K562 (cell line): ENCODE results near the gene SLC25A42. TPM values are rescaled to one million over a fixed set of nuclear protein-coding genes. Genes with fewer than 3 reads are reported as not detected.

ENCODE experiments used
- ATAC-seq: fragments of 200-7000 bp; cut with Tn5 transposase; 3 replicates; pipeline ENCODE4 v1.9.1; 2020; ENCODE audit warnings: moderate library complexity
- BruUV-seq: library from RNA; stranded (reverse); fragments of 400-500 nt; replicated peaks from 2 replicates; lab custom pipeline; 2021; lab: Mats Ljungman, UMichigan
- CTCF ChIA-PET: fragments of 300-600 bp; formaldehyde crosslinking; extraction: SDS; loops from one replicate; lab custom pipeline; 2021; ENCODE audit warnings: low intra/inter-chr PET ratio; lab: Yijun Ruan, JAX
- POLR2A ChIA-PET: fragments of 300-600, 350-650 bp; sonication (Branson Sonifier 250); formaldehyde crosslinking; extraction: SDS; loops from one replicate; lab custom pipeline; 2021; ENCODE audit warnings: antibody characterized with exemption, inconsistent platforms; lab: Yijun Ruan, JAX
- DNase-seq, 4 experiments: peaks; one replicate each; pipeline versions ENCODE4 v3.0.0 to v3.0.0-alpha.2; 2011 to 2018; ENCODE audit warnings: low spot score in 3 of 4, mixed read lengths in 3 of 4; ENCODE audit errors: extremely low read depth in 1 of 4
- FAIRE-seq: peaks from 2 replicates; lab custom pipeline; 2011; peaks lifted over from hg19 to GRCh38; lab: Jason Lieb, UNC
- H2AFZ ChIP-seq: 2 replicates; pipeline ENCODE4 v1.6.0; 2011; ENCODE audit warnings: low read depth, low read length, control low read depth, inconsistent platforms
- H3K27ac ChIP-seq: fragments of 200-600 bp; 3 replicates; pipeline ENCODE4 v1.8.0; 2011; ENCODE audit warnings: low read depth, mild to moderate bottlenecking, control low read depth, inconsistent platforms, low read length, moderate library complexity, mixed read lengths; ENCODE audit errors: extremely low read depth
- H3K27me3 ChIP-seq, 2 experiments: fragments of 300-600 bp in 1 of 2; 2 replicates in 1 of 2; 3 replicates in 1 of 2; pipeline versions ENCODE4 v1.6.0 to v1.8.0; 2011; ENCODE audit warnings: inconsistent platforms in 2 of 2, low read length in 2 of 2, mild to moderate bottlenecking in 1 of 2, mixed read lengths in 1 of 2, moderate library complexity in 1 of 2; ENCODE audit not compliant: control insufficient read depth in 2 of 2, insufficient read depth in 2 of 2
- H3K36me3 ChIP-seq: fragments of 300-600 bp; 3 replicates; pipeline ENCODE4 v1.8.0; 2011; ENCODE audit warnings: mild to moderate bottlenecking, low read length, inconsistent platforms; ENCODE audit not compliant: control insufficient read depth, insufficient read depth
- H3K4me1 ChIP-seq, 2 experiments: fragments of 200-600 bp in 1 of 2; replicated peaks in 1 of 2; 2 replicates in 1 of 2; 3 replicates in 1 of 2; pipeline versions ENCODE4 v1.5.1 to v1.8.0; 2011; ENCODE audit warnings: inconsistent platforms in 2 of 2, low read length in 2 of 2, mild to moderate bottlenecking in 1 of 2, mixed read lengths in 1 of 2, moderate library complexity in 1 of 2; ENCODE audit not compliant: control insufficient read depth in 2 of 2, insufficient read depth in 2 of 2
- H3K4me2 ChIP-seq: 2 replicates; pipeline ENCODE4 v1.6.1; 2011; ENCODE audit warnings: low read length, control low read depth, inconsistent platforms, mixed read lengths; ENCODE audit not compliant: insufficient read depth
- H3K4me3 ChIP-seq: fragments of 200-600 bp; sonication (generic), shearing (Covaris generic); 2 replicates; pipeline ENCODE4 v1.5.1; 2016; ENCODE audit warnings: control low read depth, inconsistent platforms
- H3K79me2 ChIP-seq: fragments of 200-600 bp; 3 replicates; pipeline ENCODE4 v1.8.0; 2011; ENCODE audit warnings: low read length, inconsistent platforms; ENCODE audit not compliant: control insufficient read depth, insufficient read depth
- H3K9ac ChIP-seq, 2 experiments: 2 replicates each; pipeline versions ENCODE4 v1.6.0 to v1.6.1; 2011; ENCODE audit warnings: low read depth in 2 of 2, low read length in 2 of 2, control low read depth in 1 of 2, inconsistent platforms in 1 of 2, mild to moderate bottlenecking in 1 of 2, mixed read lengths in 1 of 2; ENCODE audit not compliant: insufficient read depth in 1 of 2
- H3K9me1 ChIP-seq: one replicate; pipeline ENCODE4 v1.6.0; 2011; ENCODE audit warnings: inconsistent platforms, mild to moderate bottlenecking, low read length, moderate library complexity; ENCODE audit not compliant: control insufficient read depth, insufficient read depth
- H3K9me3 ChIP-seq: replicated peaks from 2 replicates; pipeline ENCODE4 v1.5.1; 2011; ENCODE audit warnings: low read depth, low read length, inconsistent platforms; ENCODE audit not compliant: control insufficient read depth, insufficient read depth
- H4K20me1 ChIP-seq: replicated peaks from 2 replicates; pipeline ENCODE4 v1.6.1; 2011; ENCODE audit warnings: low read length, inconsistent platforms, mixed read lengths; ENCODE audit not compliant: control insufficient read depth, insufficient read depth
- CBFB ChIP-seq: sonication (generic); formaldehyde crosslinking; IDR thresholded peaks from 2 replicates; pipeline ENCODE4 v1.4.0; 2020; ENCODE audit warnings: mild to moderate bottlenecking, missing genetic modification reagents
- CREBBP ChIP-seq: IDR thresholded peaks from one replicate; pipeline ENCODE4 v1.6.1; 2012; ENCODE audit warnings: low read depth, mild to moderate bottlenecking, control low read depth, inconsistent platforms, low read length
- CTBP1 ChIP-seq: fragments of 450-650 bp; IDR thresholded peaks from 2 replicates; pipeline ENCODE4 v1.6.1; 2016; ENCODE audit warnings: borderline replicate concordance
- CTCF ChIP-seq, 3 experiments: IDR thresholded peaks in 2 of 3; conservative IDR thresholded peaks in 1 of 3; 2 replicates each; pipeline ENCODE4 v1.5.1; 2011 to 2012; ENCODE audit warnings: low read length in 3 of 3, mild to moderate bottlenecking in 3 of 3, control low read depth in 2 of 3, improper control_type of control experiment in 1 of 3, inconsistent platforms in 1 of 3, low read depth in 1 of 3, mixed read lengths in 1 of 3, moderate library complexity in 1 of 3; ENCODE audit not compliant: insufficient read depth in 2 of 3
- FOXP1 ChIP-seq: sonication (generic); formaldehyde crosslinking; IDR thresholded peaks from 2 replicates; pipeline ENCODE4 v1.8.0; 2022; ENCODE audit warnings: mild to moderate bottlenecking, missing genetic modification reagents
- FUS ChIP-seq: fragments of 200-400 bp; formaldehyde crosslinking; optimal IDR thresholded peaks from 2 replicates; pipeline ENCODE3; 2017; ENCODE audit warnings: low read depth, low read length
- SIRT6 ChIP-seq: IDR thresholded peaks from one replicate; pipeline ENCODE4 v1.6.1; 2012; ENCODE audit warnings: low read depth, mild to moderate bottlenecking, control low read depth, inconsistent platforms, low read length, moderate library complexity
- SMAD4 ChIP-seq: fragments of 250-450 bp; sonication (Bioruptor Pico); conservative IDR thresholded peaks from 2 replicates; pipeline ENCODE4 v1.8.0; 2021; ENCODE audit warnings: inconsistent platforms, mild to moderate bottlenecking, moderate library complexity
- THRA ChIP-seq: fragments of 450-650 bp; IDR thresholded peaks from 2 replicates; pipeline ENCODE4 v1.6.1; 2017; ENCODE audit warnings: mild to moderate bottlenecking, moderate library complexity
- USF2 ChIP-seq: sonication (generic); formaldehyde crosslinking; IDR thresholded peaks from 2 replicates; pipeline ENCODE4 v1.5.0; 2020; ENCODE audit warnings: missing genetic modification reagents
- ZNF140 ChIP-seq: fragments of 250-450 bp; sonication (Bioruptor Pico); IDR thresholded peaks from 2 replicates; pipeline ENCODE4 v1.8.0; 2021; ENCODE audit warnings: moderate library complexity, mild to moderate bottlenecking, inconsistent platforms
- ZNF175 ChIP-seq: fragments of 200-800 bp; sonication (Bioruptor generic); IDR thresholded peaks from 2 replicates; pipeline ENCODE4 v1.6.1; 2016; ENCODE audit warnings: low read depth, mild to moderate bottlenecking, missing genetic modification characterization, missing compliant biosample characterization
- ZNF444 ChIP-seq: fragments of 250-450 bp; sonication (Bioruptor Pico); IDR thresholded peaks from 2 replicates; pipeline ENCODE4 v1.4.0; 2020; ENCODE audit warnings: mild to moderate bottlenecking, moderate library complexity
- WGBS: fragments of 100-300 bp; shearing (Covaris generic); methylation state at CpG from one replicate; pipeline ENCODE4 v1.1.6; 2016; ENCODE audit warnings: low coverage, mixed read lengths; ENCODE audit not compliant: insufficient coverage; ENCODE audit errors: missing lambda C conversion rate; 5-methylcytosine and 5-hydroxymethylcytosine counted together
- in situ Hi-C: fragments of 300-500 bp; cut with MboI; formaldehyde crosslinking; loops from 4 replicates; pipeline ENCODE4 v1.15.0; 2018; ENCODE audit warnings: inconsistent platforms, mixed read lengths
- intact Hi-C: fragments of 100-400 bp; cut with micrococcal nuclease; formaldehyde crosslinking; loops from 2 replicates; pipeline ENCODE4 v1.14.2; 2022
- polyA plus RNA-seq, 8 experiments: library from polyadenylated mRNA; depleted of rRNA in 4 of 8; stranded (reverse) in 5 of 8; unstranded in 3 of 8; fragments of >200 nt; fragmentation: Nextera tagmentation in 2 of 8; fragmentation: Illumina TruSeq in 1 of 8; extraction: Ambion mirVana in 2 of 8; extraction: Trizol in 1 of 8; gene quantifications; 2 replicates each; pipeline versions ENCODE4 v1.2.1 to v1.2.3, GENCODE V29; 2011 to 2014; ENCODE audit warnings: inconsistent platforms in 1 of 8, missing spikeins in 1 of 8
- total RNA-seq, 7 experiments: library from RNA; depleted of rRNA in 6 of 7; stranded (reverse); fragments of >200 nt in 6 of 7; fragmentation: Illumina TruSeq in 2 of 7; extraction: Trizol in 2 of 7; gene quantifications; 2 replicates each; pipeline versions ENCODE4 v1.2.1 to v1.2.3, GENCODE V29; 2011 to 2021; ENCODE audit warnings: low replicate concordance in 1 of 7
- TF ChIP-seq, protein P1 (sequence below), 2 experiments: fragments of 450-650 bp in 1 of 2; sonication (generic) in 1 of 2; formaldehyde crosslinking; conservative IDR thresholded peaks; 2 replicates each; pipeline versions ENCODE4 v1.4.0 to v1.8.1; 2020 to 2022; ENCODE audit warnings: mild to moderate bottlenecking in 1 of 2, missing genetic modification reagents in 1 of 2

SLC25A42 gene
- total and polyA plus RNA-seq, 9 of the 15 experiments (the other 6 are each of a cell fraction or from before 2014, with no cell fraction given), result 0.59 to 32.2 (median 14.1) TPM

DNA sequence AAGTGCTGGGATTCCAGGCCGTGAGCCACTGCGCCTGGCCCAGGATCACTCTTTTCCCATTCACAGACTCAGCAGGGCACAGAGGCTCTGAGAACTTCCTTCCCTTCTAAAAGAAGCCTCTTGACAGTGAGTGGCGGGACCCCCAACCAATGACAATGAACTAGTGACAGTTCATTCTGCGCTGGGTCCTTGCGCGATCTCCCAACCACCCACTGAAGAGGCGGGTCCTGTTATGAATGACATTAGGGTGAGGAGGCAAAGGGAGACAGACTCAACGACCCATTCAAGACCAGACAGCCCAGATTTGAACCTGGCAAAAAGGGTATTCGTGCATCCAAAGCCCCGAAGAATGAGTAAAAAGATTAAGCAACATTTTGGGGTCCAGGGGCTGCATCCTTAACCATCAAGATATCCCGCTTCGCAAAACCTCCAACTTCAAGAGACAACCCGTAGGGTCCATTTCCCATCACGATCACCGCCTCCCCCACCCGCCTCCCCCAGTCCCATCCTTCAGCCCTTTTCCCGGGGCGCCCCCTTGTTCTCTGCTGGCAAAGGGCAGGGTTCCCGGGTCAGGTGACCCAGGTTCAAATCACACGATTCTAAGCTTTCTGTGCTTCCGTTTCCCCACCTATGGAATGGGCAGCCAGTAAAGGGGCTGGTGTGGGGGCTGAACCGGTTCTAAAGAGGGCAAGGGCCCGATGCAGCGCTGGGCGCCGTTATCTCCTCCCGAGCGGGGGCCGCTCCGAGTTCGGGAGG lies 31.2 kb upstream of the SLC25A42 start:
- TSS peak; percentile 76 for BruUV-seq
- H4K20me1 ChIP-seq, result no peaks in the 10 kb centered on the region; the same call in 1 of the 2 replicates
- H3K79me2 ChIP-seq, result peaks cover 87% of the 10 kb centered on the region
- DNase-seq (peak; percentile 85 to 92 (median 88)), ATAC-seq (peak; percentile 78), FAIRE-seq (peak; percentile 95)
- no peaks in the 10 kb centered on the region for H3K27me3 ChIP-seq
- in situ Hi-C loops (no loop called here), intact Hi-C loops (loop anchor here (2.0 kb wide), 1 partner anchor 72 kb away; no protein-coding TSS in a partner anchor)
- WGBS, result 4% methylated on average over 29 of the region's 31 CpGs
- H3K9ac ChIP-seq, result peak overlapping the region; percentile 95 to 99
- peak overlapping the region; percentile 98 for H3K4me3 ChIP-seq
- peaks cover 4 to 30% of the 10 kb centered on the region in 2 experiments; a peak in 3 of 5 replicates for H3K4me1 ChIP-seq
- H3K36me3 ChIP-seq, result peaks cover 63% of the 10 kb centered on the region
- peak overlapping the region; percentile 99 for H3K27ac ChIP-seq
- 0 out of 2 replicates have a peak, but pooled peaks cover 1% of the 10 kb centered on the region for H3K9me3 ChIP-seq
- peak overlapping the region; percentile 88 for H3K4me2 ChIP-seq
- ChIA-PET POLR2A (no interaction called here), CTCF (no interaction called here)
- no peaks in the 10 kb centered on the region for H3K9me1 ChIP-seq
- peak overlapping the region; percentile 53; the same call in 1 of the 2 replicates for H2AFZ ChIP-seq
- TF ChIP-seq ZNF444 (CRISPR knock-in tag) (no peak), FUS (no peak), ZNF140 (CRISPR knock-in tag) (no peak), CTBP1 (no peak), CBFB (no peak), SIRT6 (no peak), CREBBP (no peak), THRA (no peak), ZNF175 (CRISPR knock-in tag) (no peak), FOXP1 (no peak), SMAD4 (CRISPR knock-in tag) (no peak), USF2 (CRISPR knock-in tag) (peak; percentile 66), CTCF (IDR thresholded peaks at IDR 0.05 in 2 of 3, conservative IDR thresholded peaks at IDR 0.05 in 1 of 3; ENCODE audit: insufficient read depth in 2 of 3, low read depth in 1 of 3, low read length in 3 of 3) (0 out of 6 replicates have a peak, but pooled peaks of 1 of the 3 experiments have one; percentile 9)
- TF ChIP-seq, protein P1, sequence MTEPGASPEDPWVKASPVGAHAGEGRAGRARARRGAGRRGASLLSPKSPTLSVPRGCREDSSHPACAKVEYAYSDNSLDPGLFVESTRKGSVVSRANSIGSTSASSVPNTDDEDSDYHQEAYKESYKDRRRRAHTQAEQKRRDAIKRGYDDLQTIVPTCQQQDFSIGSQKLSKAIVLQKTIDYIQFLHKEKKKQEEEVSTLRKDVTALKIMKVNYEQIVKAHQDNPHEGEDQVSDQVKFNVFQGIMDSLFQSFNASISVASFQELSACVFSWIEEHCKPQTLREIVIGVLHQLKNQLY (CRISPR knock-in tag; conservative IDR thresholded peaks at IDR 0.05), result no peak
